PFSK-1 (cell line): Measurements from ENCODE around the gene ELAVL4.

ENCODE experiments used
- FOXP2 ChIP-seq: optimal IDR thresholded peaks from 2 replicates; pipeline ENCODE3; 2011; ENCODE audit warnings: borderline replicate concordance, control low read depth, inconsistent platforms; ENCODE audit not compliant: insufficient read depth; ENCODE audit errors: extremely low read length, extremely low read depth
- POLR2AphosphoS5 ChIP-seq: IDR thresholded peaks from 2 replicates; pipeline ENCODE4 v1.6.1; 2012; ENCODE audit warnings: low read depth, mild to moderate bottlenecking, control low read depth, low read length, moderate library complexity
- REST ChIP-seq, 2 experiments: IDR thresholded peaks; 2 replicates each; pipeline versions ENCODE4 v1.6.1 to v1.8.0; 2011 to 2012; ENCODE audit warnings: low read depth in 2 of 2, low read length in 2 of 2, control low read depth in 1 of 2, inconsistent platforms in 1 of 2, mild to moderate bottlenecking in 1 of 2, moderate library complexity in 1 of 2; ENCODE audit not compliant: insufficient read depth in 1 of 2
- SIN3A ChIP-seq: IDR thresholded peaks from 2 replicates; pipeline ENCODE4 v1.6.1; 2012; ENCODE audit warnings: mild to moderate bottlenecking, low read length, moderate library complexity, borderline replicate concordance; ENCODE audit not compliant: insufficient read depth
- TAF1 ChIP-seq: IDR thresholded peaks from 2 replicates; pipeline ENCODE4 v1.6.1; 2012; ENCODE audit warnings: low read length, control low read depth, borderline replicate concordance; ENCODE audit not compliant: insufficient read depth

Gene ELAVL4

GRCh38 chr1:50129201-50129600 lies 20.5 kb downstream of the ELAVL4 start:
- TF ChIP-seq REST (IDR thresholded peaks at IDR 0.05; ENCODE audit: insufficient read depth in 1 of 2, low read depth in 2 of 2, low read length in 2 of 2) (no peak), SIN3A (no peak), TAF1 (no peak), POLR2AphosphoS5 (no peak), FOXP2 (no peak)

GRCh38 chr1:50132347-50132894 lies 23.7 kb downstream of the ELAVL4 start:
- TF ChIP-seq FOXP2 (no peak), SIN3A (no peak), POLR2AphosphoS5 (no peak), TAF1 (no peak)

- TF ChIP-seq REST (IDR thresholded peaks at IDR 0.05; ENCODE audit: insufficient read depth in 1 of 2, low read depth in 2 of 2, low read length in 2 of 2) = no peak
- no peak for TF ChIP-seq SIN3A
- no peak for TF ChIP-seq FOXP2
- no peak for TF ChIP-seq POLR2AphosphoS5
- TF ChIP-seq TAF1 = no peak
Measured at GRCh38 chr1:50135716-50136115, 27.0 kb downstream of the ELAVL4 start.

GRCh38 chr1:50139339-50140181 lies 30.8 kb downstream of the ELAVL4 start:
- TF ChIP-seq POLR2AphosphoS5 (no peak), REST (IDR thresholded peaks at IDR 0.05; ENCODE audit: insufficient read depth in 1 of 2, low read depth in 2 of 2, low read length in 2 of 2) (no peak), SIN3A (no peak), TAF1 (no peak), FOXP2 (no peak)

GRCh38 chr1:50140182-50140447 lies 31.4 kb downstream of the ELAVL4 start:
- TF ChIP-seq POLR2AphosphoS5 (no peak), REST (IDR thresholded peaks at IDR 0.05; ENCODE audit: insufficient read depth in 1 of 2, low read depth in 2 of 2, low read length in 2 of 2) (no peak), TAF1 (no peak), FOXP2 (no peak), SIN3A (no peak)
